Cardiac muscle cell (in vitro differentiated cells and primary cell): Measurements from ENCODE around the gene HDAC6. TPM values are rescaled to one million over a fixed set of nuclear protein-coding genes. Genes with fewer than 3 reads are reported as not detected.

Experiments
- DNase-seq, 2 donors: peaks; one replicate each; pipeline versions ENCODE4 v3.0.0 to v3.0.0-alpha.2; 2010 to 2017; ENCODE audit warnings: low read depth in 1 of 2, low spot score in 1 of 2
- H3K27ac ChIP-seq: fragments of 200-600 bp; sonication (generic); 2 replicates; pipeline ENCODE4 v1.5.1; 2016
- H3K27me3 ChIP-seq: fragments of 200-600 bp; sonication (generic); 2 replicates; pipeline ENCODE4 v1.6.0; 2016; ENCODE audit warnings: control low read depth
- H3K36me3 ChIP-seq: fragments of 200-600 bp; sonication (generic); 2 replicates; pipeline ENCODE4 v1.5.1; 2016; ENCODE audit warnings: control low read depth
- H3K4me1 ChIP-seq: fragments of 200-600 bp; sonication (generic); 2 replicates; pipeline ENCODE4 v1.8.1; 2017; ENCODE audit warnings: low read depth, mild to moderate bottlenecking, mixed run types
- H3K4me3 ChIP-seq: fragments of 200-600 bp; sonication (generic); 2 replicates; pipeline ENCODE4 v1.5.1; 2016; ENCODE audit warnings: mild to moderate bottlenecking
- H3K9me3 ChIP-seq: fragments of 200-600 bp; sonication (generic); 2 replicates; pipeline ENCODE4 v1.5.1; 2017; ENCODE audit warnings: low read depth, mild to moderate bottlenecking, control low read depth
- CTCF ChIP-seq: IDR thresholded peaks from 2 replicates; pipeline ENCODE4 v1.5.1; 2012; ENCODE audit warnings: low read depth, mild to moderate bottlenecking, low read length
- polyA plus RNA-seq: library from polyadenylated mRNA; unstranded; fragments of >200 nt; fragmentation: Nextera tagmentation; extraction: Ambion mirVana; gene quantifications from 2 replicates; pipeline ENCODE4 v1.2.1, GENCODE V29; 2016
- total RNA-seq: library from RNA; depleted of rRNA; stranded (reverse); fragments of >200 nt; gene quantifications from 2 replicates; pipeline ENCODE4 v1.2.3, GENCODE V29; 2016

Gene HDAC6
- total and polyA plus RNA-seq, 2 experiments from 2014 or later = 114 to 162 TPM

- no peak for TF ChIP-seq CTCF
These were observed 16.2 kb upstream of the HDAC6 start for GRCh38 chrX:48785540-48786214.

GRCh38 chrX:48786341-48786800 is 15.5 kb upstream of the HDAC6 start, which contains the start of gene GATA1:
Gene GATA1 (plus strand): TSS chrX:48786590. CDS start chrX:48791110, 4,520 bp downstream.
- H3K27me3 ChIP-seq = no peaks in the 10 kb centered on the region
- no peak within 1 kb of the TSS for H3K27ac ChIP-seq
- no peak within 1 kb of the TSS for H3K4me3 ChIP-seq
- no peaks in the 10 kb centered on the region for H3K36me3 ChIP-seq
- DNase-seq = no peak
- no peaks in the 10 kb centered on the region for H3K9me3 ChIP-seq
- no peak for TF ChIP-seq CTCF
- no peaks in the 10 kb centered on the region for H3K4me1 ChIP-seq

More at GRCh38 chrX:48785540-48786214, 16.2 kb upstream of the HDAC6 start:
- Histone ChIP-seq H3K4me1 (no peaks in the 10 kb centered on the region), H3K27ac (no peak overlapping the region), H3K27me3 (no peaks in the 10 kb centered on the region), H3K9me3 (no peaks in the 10 kb centered on the region), H3K36me3 (no peaks in the 10 kb centered on the region), H3K4me3 (no peak overlapping the region)
- DNase-seq = no peak

- Histone ChIP-seq H3K27me3 (no peaks in the 10 kb centered on the region), H3K4me3 (no peak overlapping the region), H3K9me3 (no peaks in the 10 kb centered on the region), H3K27ac (no peak overlapping the region), H3K36me3 (no peaks in the 10 kb centered on the region), H3K4me1 (no peaks in the 10 kb centered on the region)
- no peak for DNase-seq
- TF ChIP-seq CTCF = no peak
These were observed 14.9 kb upstream of the HDAC6 start for GRCh38 chrX:48786825-48787504.

- Histone ChIP-seq H3K36me3 (no peaks in the 10 kb centered on the region), H3K4me3 (no peak overlapping the region), H3K9me3 (no peaks in the 10 kb centered on the region), H3K27ac (no peak overlapping the region), H3K27me3 (no peaks in the 10 kb centered on the region), H3K4me1 (no peaks in the 10 kb centered on the region)
- DNase-seq = no peak
- TF ChIP-seq CTCF = no peak
These were observed 14.1 kb upstream of the HDAC6 start for GRCh38 chrX:48787505-48788443.
